Stimulated activated CD4-positive, alpha-beta T cell treated with anti-CD3 and anti-CD28 coated beads, Interleukin-12 subunit alpha, Interleukin-12 subunit beta, amount 100 ng/mL, for 4 hours (primary cell): ENCODE results near the gene BTBD17.

ENCODE experiments used
- DNase-seq: peaks from one replicate; pipeline ENCODE4 v3.0.0-alpha.2; 2020

Gene BTBD17

GRCh38 chr17:74387365-74388218 lies 25.9 kb upstream of the BTBD17 start:
- no peak for DNase-seq

- DNase-seq: no peak
Observed at GRCh38 chr17:74386386-74386785, 24.7 kb upstream of the BTBD17 start.

GRCh38 chr17:74385201-74385600 lies 23.5 kb upstream of the BTBD17 start:
- no peak for DNase-seq

- DNase-seq: no peak
Observed at GRCh38 chr17:74383141-74383540, 21.5 kb upstream of the BTBD17 start.

- no peak for DNase-seq
Observed at GRCh38 chr17:74380959-74381808, 19.5 kb upstream of the BTBD17 start.

- no peak for DNase-seq
Observed at GRCh38 chr17:74380086-74380958, 18.7 kb upstream of the BTBD17 start.

GRCh38 chr17:74379495-74380085 lies 17.9 kb upstream of the BTBD17 start:
- DNase-seq: peak; percentile 93

GRCh38 chr17:74374858-74375257 lies 13.2 kb upstream of the BTBD17 start:
- DNase-seq: no peak

GRCh38 chr17:74373838-74374606 lies 12.4 kb upstream of the BTBD17 start:
- DNase-seq: no peak

GRCh38 chr17:74372426-74372825 lies 10.8 kb upstream of the BTBD17 start:
- no peak for DNase-seq

GRCh38 chr17:74371653-74372147 lies 10.0 kb upstream of the BTBD17 start:
- DNase-seq: no peak

GRCh38 chr17:74369665-74370490 lies 8.2 kb upstream of the BTBD17 start:
- DNase-seq: no peak

GRCh38 chr17:74369221-74369620 lies 7.6 kb upstream of the BTBD17 start:
- peak; percentile 62 for DNase-seq

GRCh38 chr17:74368341-74369081 lies 6.8 kb upstream of the BTBD17 start:
- peak; percentile 71 for DNase-seq

- no peak for DNase-seq
Observed at GRCh38 chr17:74367206-74367605, 5.5 kb upstream of the BTBD17 start, which contains the start of gene GPR142. Gene GPR142, plus strand, starts transcription at chr17:74367506. Its CDS starts 2,035 bp downstream, at chr17:74369541.

- no peak for DNase-seq
Observed at GRCh38 chr17:74362810-74363498, 1.3 kb upstream of the BTBD17 start.

GRCh38 chr17:74362069-74362405 lies 369 bp upstream of the BTBD17 start:
- no peak for DNase-seq

- DNase-seq: no peak
Observed at GRCh38 chr17:74360899-74361229, 804 bp downstream of the BTBD17 start.

GRCh38 chr17:74359916-74360315 lies 1.8 kb downstream of the BTBD17 start:
- no peak for DNase-seq
